Smooth muscle cell (in vitro differentiated cells): Measurements from ENCODE around the gene NAA60. TPM values are rescaled to one million over a fixed set of nuclear protein-coding genes. Genes with fewer than 3 reads are reported as not detected.
"Not testable (repeated sequence)": the region's sequence is repeated elsewhere in the genome, so short reads cannot be mapped to it uniquely, and the experiment has no call there.

ENCODE experiments used
- DNase-seq: peaks from one replicate; lab custom pipeline; 2025; ENCODE audit not compliant: unreplicated experiment; lab: John Stamatoyannopoulos, UW
- H2AFZ ChIP-seq: fragments of 200-600 bp; sonication (generic); 2 replicates; pipeline ENCODE4 v1.6.0; 2016; ENCODE audit warnings: antibody characterized with exemption, low read depth, mild to moderate bottlenecking
- H3F3A ChIP-seq: fragments of 200-600 bp; sonication (generic); 2 replicates; pipeline ENCODE4 v1.6.0; 2017; ENCODE audit warnings: antibody characterized with exemption, low read depth
- H3K27ac ChIP-seq: fragments of 200-600 bp; sonication (generic); 2 replicates; pipeline ENCODE4 v1.5.1; 2016; ENCODE audit warnings: low read depth, mild to moderate bottlenecking
- H3K27me3 ChIP-seq: fragments of 200-600 bp; sonication (generic); 2 replicates; pipeline ENCODE4 v1.6.1; 2016; ENCODE audit warnings: low read depth, mild to moderate bottlenecking
- H3K36me3 ChIP-seq: fragments of 200-600 bp; sonication (generic); 2 replicates; pipeline ENCODE4 v1.5.1; 2016; ENCODE audit warnings: low read depth
- H3K4me1 ChIP-seq: fragments of 200-600 bp; sonication (generic); 2 replicates; pipeline ENCODE4 v1.5.1; 2016; ENCODE audit warnings: low read depth
- H3K4me2 ChIP-seq: fragments of 200-600 bp; sonication (generic); 2 replicates; pipeline ENCODE4 v1.6.0; 2016; ENCODE audit warnings: mild to moderate bottlenecking
- H3K4me3 ChIP-seq: fragments of 200-600 bp; sonication (generic); 2 replicates; pipeline ENCODE4 v1.5.1; 2016; ENCODE audit warnings: mild to moderate bottlenecking
- H3K79me2 ChIP-seq: fragments of 200-600 bp; sonication (generic); 2 replicates; pipeline ENCODE4 v1.6.0; 2016; ENCODE audit warnings: low read depth, mild to moderate bottlenecking
- H3K9ac ChIP-seq: fragments of 200-600 bp; sonication (generic); 2 replicates; pipeline ENCODE4 v1.6.0; 2016; ENCODE audit warnings: low read depth
- H3K9me3 ChIP-seq: fragments of 200-600 bp; sonication (generic); replicated peaks from 2 replicates; pipeline ENCODE4 v1.5.1; 2016; ENCODE audit warnings: low read depth
- H4K20me1 ChIP-seq: fragments of 200-600 bp; sonication (generic); 2 replicates; pipeline ENCODE4 v1.6.0; 2016; ENCODE audit warnings: low read depth
- WGBS: methylation state at CpG from one replicate; pipeline ENCODE4 v1.1.7; 2016; ENCODE audit warnings: low lambda C conversion rate; 5-methylcytosine and 5-hydroxymethylcytosine counted together
- polyA plus RNA-seq: library from polyadenylated mRNA; unstranded; fragments of >200 nt; fragmentation: Nextera tagmentation; extraction: Ambion mirVana; gene quantifications from 2 replicates; pipeline ENCODE4 v1.2.1, GENCODE V29; 2016
- total RNA-seq: library from RNA; depleted of rRNA; stranded (reverse); fragments of >200 nt; gene quantifications from 2 replicates; pipeline ENCODE4 v1.2.3, GENCODE V29; 2014
- TF ChIP-seq, protein P1 (sequence below): fragments of 200-600 bp; sonication (generic); IDR thresholded peaks from 2 replicates; pipeline ENCODE4 v1.5.1; 2017; ENCODE audit warnings: borderline replicate concordance, mild to moderate bottlenecking, antibody characterized with exemption; ENCODE audit not compliant: insufficient read depth, poor library complexity, severe bottlenecking

Gene NAA60
- total and polyA plus RNA-seq, 2 experiments from 2014 or later: 42.6 to 54.1 TPM

DNA sequence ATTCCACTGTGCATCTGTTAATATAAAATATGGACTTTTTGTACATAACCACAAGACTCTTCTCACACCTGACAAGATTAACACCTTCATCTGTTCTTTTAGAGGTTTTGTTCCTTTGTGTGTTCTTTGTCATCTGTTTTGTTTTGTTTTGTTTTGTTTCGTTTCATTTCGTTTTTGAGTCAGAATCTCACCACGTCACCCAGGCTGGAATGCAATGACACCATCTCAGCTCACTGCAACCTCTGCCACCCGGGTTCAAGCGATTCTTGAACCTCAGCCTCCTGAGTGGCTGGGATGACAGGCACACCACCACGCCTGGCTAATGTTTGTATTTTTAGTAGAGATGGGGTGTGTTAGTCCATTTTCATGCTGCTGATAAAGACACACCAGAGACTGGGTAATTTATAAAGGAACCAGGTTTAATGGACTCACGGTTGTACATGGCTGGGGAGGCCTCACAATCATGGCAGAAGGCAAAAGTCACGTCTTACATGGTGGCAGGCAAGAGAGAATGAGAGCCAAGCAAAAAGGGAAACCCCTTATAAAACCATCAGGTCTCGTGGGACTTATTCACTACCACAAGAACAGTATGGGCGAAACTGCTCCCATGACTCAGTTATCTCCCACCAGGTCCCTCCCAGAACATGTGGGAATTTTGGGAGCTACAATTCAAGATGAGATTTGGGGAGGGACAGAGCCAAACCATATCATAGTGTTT lies 29.6 kb downstream of the NAA60 start:
- Histone ChIP-seq H3F3A (no peaks in the 10 kb centered on the region), H3K4me1 (no peaks in the 10 kb centered on the region), H2AFZ (no peak overlapping the region), H3K36me3 (no peaks in the 10 kb centered on the region), H3K79me2 (peaks cover 95% of the 10 kb centered on the region), H3K27me3 (no peaks in the 10 kb centered on the region), H3K4me2 (no peak overlapping the region), H3K4me3 (no peak overlapping the region), H3K9me3 (no peaks in the 10 kb centered on the region), H3K9ac (no peak overlapping the region), H4K20me1 (peaks cover 100% of the 10 kb centered on the region), H3K27ac (no peak overlapping the region)
- 86% methylated on average over 10 of the region's 10 CpGs for WGBS
- DNase-seq: no peak
- TF ChIP-seq, protein P1, sequence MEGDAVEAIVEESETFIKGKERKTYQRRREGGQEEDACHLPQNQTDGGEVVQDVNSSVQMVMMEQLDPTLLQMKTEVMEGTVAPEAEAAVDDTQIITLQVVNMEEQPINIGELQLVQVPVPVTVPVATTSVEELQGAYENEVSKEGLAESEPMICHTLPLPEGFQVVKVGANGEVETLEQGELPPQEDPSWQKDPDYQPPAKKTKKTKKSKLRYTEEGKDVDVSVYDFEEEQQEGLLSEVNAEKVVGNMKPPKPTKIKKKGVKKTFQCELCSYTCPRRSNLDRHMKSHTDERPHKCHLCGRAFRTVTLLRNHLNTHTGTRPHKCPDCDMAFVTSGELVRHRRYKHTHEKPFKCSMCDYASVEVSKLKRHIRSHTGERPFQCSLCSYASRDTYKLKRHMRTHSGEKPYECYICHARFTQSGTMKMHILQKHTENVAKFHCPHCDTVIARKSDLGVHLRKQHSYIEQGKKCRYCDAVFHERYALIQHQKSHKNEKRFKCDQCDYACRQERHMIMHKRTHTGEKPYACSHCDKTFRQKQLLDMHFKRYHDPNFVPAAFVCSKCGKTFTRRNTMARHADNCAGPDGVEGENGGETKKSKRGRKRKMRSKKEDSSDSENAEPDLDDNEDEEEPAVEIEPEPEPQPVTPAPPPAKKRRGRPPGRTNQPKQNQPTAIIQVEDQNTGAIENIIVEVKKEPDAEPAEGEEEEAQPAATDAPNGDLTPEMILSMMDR: no peak

DNA sequence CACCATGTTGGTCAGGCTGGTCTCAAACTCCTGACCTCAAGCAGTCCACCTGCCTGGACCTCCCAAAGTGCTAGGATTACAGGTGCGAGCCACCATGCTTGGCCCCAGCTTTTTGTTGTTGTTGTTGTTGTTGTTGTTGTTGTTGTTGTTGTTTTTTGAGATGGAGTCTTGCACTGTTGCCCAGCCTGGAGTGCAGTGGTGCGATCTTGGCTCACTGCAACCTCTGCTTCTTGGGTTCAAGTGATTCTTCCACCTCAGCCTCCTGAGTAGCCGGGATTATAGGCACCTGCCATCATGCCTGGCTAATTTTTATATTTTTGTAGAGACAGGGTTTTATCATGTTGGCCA lies 30.1 kb downstream of the NAA60 start:
- H3K4me3 ChIP-seq, H3F3A ChIP-seq, H3K4me2 ChIP-seq, H3K36me3 ChIP-seq, H3K4me1 ChIP-seq, DNase-seq, H3K9ac ChIP-seq, H2AFZ ChIP-seq, H3K27ac ChIP-seq, H3K27me3 ChIP-seq, H3K9me3 ChIP-seq: not testable (repeated sequence)
- H4K20me1 ChIP-seq: peaks cover 100% of the 10 kb centered on the region
- 82% methylated on average over 3 of the region's 3 CpGs for WGBS
- peaks cover 95% of the 10 kb centered on the region for H3K79me2 ChIP-seq

- H3K4me1 ChIP-seq: no peaks in the 10 kb centered on the region
- peaks cover 100% of the 10 kb centered on the region for H4K20me1 ChIP-seq
- no peak overlapping the region for H3K4me3 ChIP-seq
- H3K36me3 ChIP-seq: no peaks in the 10 kb centered on the region
- no peak overlapping the region for H2AFZ ChIP-seq
- no peak overlapping the region for H3K4me2 ChIP-seq
- TF ChIP-seq, protein P1: no peak
- no peak overlapping the region for H3K9ac ChIP-seq
- no peak overlapping the region for H3K27ac ChIP-seq
- H3K9me3 ChIP-seq: no peaks in the 10 kb centered on the region
- no peaks in the 10 kb centered on the region for H3K27me3 ChIP-seq
- no peak for DNase-seq
- H3K79me2 ChIP-seq: peaks cover 95% of the 10 kb centered on the region
- no peaks in the 10 kb centered on the region for H3F3A ChIP-seq
- 92% methylated on average over 16 of the region's 16 CpGs for WGBS
Observed at GRCh38 chr16:3474136-3474779, 30.8 kb downstream of the NAA60 start.

- H3K9me3 ChIP-seq, H3K27ac ChIP-seq, H3F3A ChIP-seq, H3K9ac ChIP-seq, H2AFZ ChIP-seq, H3K36me3 ChIP-seq, DNase-seq, H3K4me2 ChIP-seq, H3K4me3 ChIP-seq, H3K4me1 ChIP-seq, H3K27me3 ChIP-seq: not testable (repeated sequence)
- WGBS: 97% methylated on average over 7 of the region's 7 CpGs
- H3K79me2 ChIP-seq: peaks cover 95% of the 10 kb centered on the region
- H4K20me1 ChIP-seq: peaks cover 100% of the 10 kb centered on the region
Observed at GRCh38 chr16:3474870-3475269, 31.4 kb downstream of the NAA60 start.
